Activated CD4-positive, alpha-beta T cell treated with anti-CD3 and anti-CD28 coated beads for 36 hours (primary cell): ENCODE data around the gene CCDC27. TPM values are rescaled to one million over a fixed set of nuclear protein-coding genes. Genes with fewer than 3 reads are reported as not detected.
A peak's percentile ranks its signal among the peaks of the same experiment; 100 is the strongest.
"Not testable (repeated sequence)": the region's sequence is repeated elsewhere in the genome, so short reads cannot be mapped to it uniquely, and the experiment has no call there.

Experiments used
- ATAC-seq: fragments of 200-7000 bp; cut with Tn5 transposase; one replicate; pipeline ENCODE4 v1.10.0; 2021; ENCODE audit warnings: mild to moderate bottlenecking, moderate library complexity
- CTCF ChIA-PET: fragments of 350-600 bp; sonication (Branson Sonifier 250); formaldehyde crosslinking; loops from one replicate; lab custom pipeline; 2021; ENCODE audit warnings: antibody characterized with exemption; lab: Charles Lee
- POLR2A ChIA-PET: fragments of 350-600 bp; sonication (Branson Sonifier 250); formaldehyde crosslinking; loops from one replicate; lab custom pipeline; 2021; ENCODE audit warnings: antibody characterized with exemption, inconsistent platforms; lab: Charles Lee
- DNase-seq: peaks from one replicate; pipeline ENCODE4 v3.0.0-alpha.2; 2020
- H3K27ac Mint-ChIP-seq: one replicate; pipeline ENCODE4 v1.8.0; 2021; ENCODE audit warnings: mixed read lengths
- H3K27me3 Mint-ChIP-seq: one replicate; pipeline ENCODE4 v1.8.0; 2021; ENCODE audit warnings: mixed read lengths
- H3K36me3 Mint-ChIP-seq: one replicate; pipeline ENCODE4 v1.8.0; 2021; ENCODE audit warnings: low read depth, mixed read lengths
- H3K4me1 Mint-ChIP-seq: one replicate; pipeline ENCODE4 v1.8.0; 2021; ENCODE audit warnings: mixed read lengths
- H3K4me3 Mint-ChIP-seq: one replicate; pipeline ENCODE4 v1.8.0; 2021; ENCODE audit warnings: mild to moderate bottlenecking, moderate library complexity, mixed read lengths
- H3K9me3 Mint-ChIP-seq: one replicate; pipeline ENCODE4 v1.8.0; 2021; ENCODE audit warnings: low read depth, mixed read lengths
- intact Hi-C, 2 experiments: fragments of 100-400 bp; cut with DNase I in 1 of 2; cut with micrococcal nuclease in 1 of 2; formaldehyde crosslinking; loops; one replicate each; pipeline versions ENCODE4 v1.14.2 to v1.15.1; 2022 to 2024; cut with DNase I, micrococcal nuclease
- total RNA-seq, 2 experiments: library from RNA; stranded (reverse); gene quantifications; one replicate each; pipeline ENCODE4 v1.2.3, GENCODE V29; 2021

The CCDC27 gene
- total RNA-seq, 2 experiments from 2014 or later: not detected

DNA sequence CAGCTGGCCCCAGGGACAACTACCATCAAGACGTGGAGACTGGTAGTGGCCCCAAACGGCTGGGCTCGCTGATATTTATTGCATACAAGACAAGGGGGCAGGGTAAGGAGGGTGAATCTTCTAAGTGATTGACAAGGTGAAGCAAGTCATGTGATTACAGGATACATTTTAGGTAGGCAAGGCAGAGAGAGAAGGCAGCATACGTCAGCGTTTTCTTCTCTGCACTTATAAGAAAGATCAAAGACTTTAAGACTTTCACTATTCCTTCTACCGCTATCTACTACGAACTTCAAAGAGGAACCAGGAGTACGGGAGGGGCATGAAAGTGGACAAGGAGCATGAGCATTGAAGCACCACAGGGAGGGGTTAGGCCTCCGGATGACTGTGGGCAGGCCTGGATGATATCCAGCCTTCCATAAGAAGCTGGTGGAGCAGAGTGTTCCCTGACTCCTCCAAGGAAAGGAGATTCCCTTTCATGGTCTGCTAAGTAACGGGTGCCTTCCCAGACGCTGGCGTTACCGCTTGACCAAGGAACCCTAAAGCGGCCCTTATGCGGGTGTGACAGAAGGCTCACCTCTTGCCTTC, 3.8 kb upstream of the CCDC27 start:
- H3K27ac Mint-ChIP-seq, POLR2A ChIA-PET, intact Hi-C loops, H3K9me3 Mint-ChIP-seq, DNase-seq, ATAC-seq, H3K36me3 Mint-ChIP-seq, H3K27me3 Mint-ChIP-seq: not testable (repeated sequence)
- CTCF ChIA-PET: interaction anchor here (0.8 to 1.2 kb wide), 2 partner anchors 39 to 53 kb away, joined by 3 to 4 read pairs; no protein-coding TSS in a partner anchor
- H3K4me1 Mint-ChIP-seq: peaks cover 32% of the 10 kb centered on the region
- peak overlapping the region; percentile 77 for H3K4me3 Mint-ChIP-seq

DNA sequence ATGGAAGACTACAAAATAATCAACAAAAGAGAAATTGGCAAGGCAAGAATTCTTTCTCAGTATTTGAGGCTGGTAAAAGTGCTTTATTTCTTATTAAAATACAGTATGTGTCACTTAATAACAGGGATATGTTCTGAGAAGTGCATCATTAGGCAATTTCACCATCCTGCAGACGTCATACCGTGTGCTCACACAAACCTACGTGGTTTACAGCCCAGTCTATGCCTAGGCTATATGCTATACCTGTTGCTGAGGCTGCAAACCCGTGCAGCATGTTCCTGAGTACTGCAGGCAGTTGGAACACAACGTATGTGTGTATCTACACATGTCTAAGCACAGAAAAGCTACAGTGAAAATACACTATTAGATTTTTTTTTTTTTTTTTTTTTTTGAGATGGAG, 2.7 kb upstream of the CCDC27 start:
- no peak for ATAC-seq
- H3K36me3 Mint-ChIP-seq: no peaks in the 10 kb centered on the region
- ChIA-PET POLR2A (no interaction called here), CTCF (interaction anchor here (1.2 kb wide), 1 partner anchor 38 kb away, joined by 4 read pairs; no protein-coding TSS in a partner anchor)
- no peaks in the 10 kb centered on the region for H3K9me3 Mint-ChIP-seq
- no peak for DNase-seq
- H3K27me3 Mint-ChIP-seq: no peaks in the 10 kb centered on the region
- intact Hi-C loops: no loop called here
- peaks cover 28% of the 10 kb centered on the region for H3K4me1 Mint-ChIP-seq
- no peak overlapping the region for H3K27ac Mint-ChIP-seq
- H3K4me3 Mint-ChIP-seq: no peak overlapping the region

DNA sequence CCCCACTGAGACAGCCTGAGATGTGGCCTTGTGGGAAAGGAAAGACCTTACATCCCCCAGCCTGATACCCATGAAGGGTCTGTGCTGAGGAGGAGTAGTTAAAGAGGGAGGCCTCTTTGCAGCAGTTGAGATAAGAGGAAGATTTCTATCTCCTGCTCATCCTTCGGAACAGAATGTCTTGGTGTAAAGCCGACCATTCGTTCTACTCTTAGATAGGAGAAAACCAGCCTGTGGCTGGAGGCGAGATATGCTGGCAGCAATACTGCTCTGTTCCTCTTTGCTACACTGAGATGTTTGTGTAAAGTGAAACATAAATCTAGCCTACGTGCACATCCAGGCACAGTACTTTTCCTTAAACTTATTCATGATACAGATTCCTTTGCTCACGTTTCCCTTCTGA, 1.5 kb upstream of the CCDC27 start:
- H3K27me3 Mint-ChIP-seq: no peaks in the 10 kb centered on the region
- ChIA-PET POLR2A (no interaction called here), CTCF (no interaction called here)
- ATAC-seq: no peak
- H3K36me3 Mint-ChIP-seq: no peaks in the 10 kb centered on the region
- H3K4me1 Mint-ChIP-seq: peaks cover 16% of the 10 kb centered on the region
- H3K27ac Mint-ChIP-seq: no peak overlapping the region
- no peaks in the 10 kb centered on the region for H3K9me3 Mint-ChIP-seq
- no peak overlapping the region for H3K4me3 Mint-ChIP-seq
- DNase-seq: no peak
- intact Hi-C loops: no loop called here

DNA sequence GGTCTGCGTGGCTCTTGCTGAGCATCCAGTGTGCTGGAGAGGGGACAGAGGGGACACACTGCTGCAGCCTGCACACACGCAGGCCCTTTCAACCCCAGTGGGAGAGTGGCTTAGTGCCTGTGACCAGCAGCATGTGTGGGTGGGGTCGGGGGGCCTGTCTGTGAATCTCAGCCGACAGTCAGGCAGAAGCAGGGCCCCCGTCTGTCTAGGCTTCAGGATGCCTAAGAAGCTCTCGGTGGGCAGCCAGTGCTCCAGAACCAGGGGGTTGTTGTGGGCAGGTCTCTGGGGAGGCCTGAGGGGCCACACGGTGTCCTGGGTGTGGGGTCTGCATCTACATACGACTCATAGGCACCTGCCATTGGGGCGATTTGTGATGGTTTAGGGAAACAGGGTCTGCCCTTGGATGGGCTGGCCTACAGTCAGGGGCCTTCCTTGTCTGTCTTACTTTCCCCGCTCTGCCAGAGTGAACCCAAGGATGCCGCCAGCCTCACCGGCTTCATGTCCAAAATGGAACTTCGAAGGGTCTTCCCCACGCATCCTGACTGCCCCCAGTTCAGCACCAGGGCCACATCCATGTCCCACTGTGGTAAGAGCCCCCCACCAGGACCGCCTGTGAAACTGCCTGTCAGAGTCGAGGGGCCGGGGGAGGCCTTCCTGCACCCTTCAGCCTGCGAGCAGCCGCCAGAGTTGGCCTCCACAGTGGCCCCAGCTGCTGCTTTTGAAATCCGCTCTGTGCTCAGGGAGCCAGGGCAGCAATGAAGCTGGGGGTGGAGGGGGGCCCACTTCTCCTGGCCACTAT, 1.6 kb downstream of the CCDC27 start:
- CTCF ChIA-PET: no interaction called here
- DNase-seq: no peak
- intact Hi-C loops: no loop called here
- ATAC-seq: no peak
- no peaks in the 10 kb centered on the region for H3K4me1 Mint-ChIP-seq
- no peaks in the 10 kb centered on the region for H3K36me3 Mint-ChIP-seq
- H3K27me3 Mint-ChIP-seq: no peaks in the 10 kb centered on the region
- no peaks in the 10 kb centered on the region for H3K9me3 Mint-ChIP-seq
- H3K4me3 Mint-ChIP-seq: no peak overlapping the region
- no peak overlapping the region for H3K27ac Mint-ChIP-seq
- POLR2A ChIA-PET: no interaction called here

DNA sequence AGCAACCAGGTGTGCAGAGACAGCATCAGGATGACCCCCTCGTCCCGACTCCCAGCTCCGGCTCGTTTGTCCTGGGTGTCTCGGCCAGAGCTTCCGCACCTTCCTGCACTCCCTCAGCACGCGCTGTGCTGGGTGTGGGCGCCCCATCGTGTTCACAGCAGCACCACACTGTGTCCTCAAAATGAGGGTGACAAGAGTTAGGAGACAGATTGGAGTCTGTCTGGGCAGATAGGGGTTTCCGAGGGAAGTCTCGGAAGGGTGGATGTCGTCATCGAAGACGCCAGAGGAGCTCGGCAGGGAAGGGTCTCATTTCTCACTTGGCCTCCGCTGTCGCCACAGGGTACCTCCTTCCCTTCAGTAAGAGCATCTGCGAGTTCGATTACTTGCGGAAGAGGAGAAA, 4.1 kb downstream of the CCDC27 start:
- Mint-ChIP-seq H3K36me3 (no peaks in the 10 kb centered on the region), H3K9me3 (no peaks in the 10 kb centered on the region), H3K27ac (no peak overlapping the region), H3K27me3 (peaks cover 11% of the 10 kb centered on the region), H3K4me3 (no peak overlapping the region), H3K4me1 (no peaks in the 10 kb centered on the region)
- intact Hi-C loops: no loop called here
- ChIA-PET CTCF (no interaction called here), POLR2A (no interaction called here)
- ATAC-seq (no peak), DNase-seq (no peak)

DNA sequence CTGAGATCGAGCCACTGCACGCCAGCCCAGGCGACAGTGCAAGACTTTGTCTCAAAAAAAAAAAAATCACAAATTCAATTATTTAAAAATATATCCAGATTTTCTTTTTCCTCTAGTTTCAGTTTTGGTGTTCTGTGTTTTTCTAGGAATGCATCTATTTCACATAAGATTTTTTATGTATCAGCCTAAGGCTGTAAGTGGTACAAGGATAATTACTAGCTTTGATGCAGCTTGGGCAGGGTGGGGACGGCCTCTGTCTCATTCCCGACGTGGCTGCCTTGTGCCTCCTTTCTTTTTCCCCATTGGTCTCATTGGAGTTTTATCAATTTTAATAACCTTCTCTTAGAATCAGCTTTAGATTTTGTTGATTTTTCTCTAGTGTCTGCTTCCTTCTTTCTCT, 6.9 kb downstream of the CCDC27 start:
- no peak for ATAC-seq
- ChIA-PET CTCF (interaction anchor here (0.6 to 1.3 kb wide), 2 partner anchors 23 to 133 kb away, joined by 3 to 4 read pairs; no protein-coding TSS in a partner anchor), POLR2A (no interaction called here)
- H3K36me3 Mint-ChIP-seq: no peaks in the 10 kb centered on the region
- no peaks in the 10 kb centered on the region for H3K9me3 Mint-ChIP-seq
- DNase-seq: no peak
- no peak overlapping the region for H3K27ac Mint-ChIP-seq
- no peak overlapping the region for H3K4me3 Mint-ChIP-seq
- no peaks in the 10 kb centered on the region for H3K4me1 Mint-ChIP-seq
- intact Hi-C loops: no loop called here
- H3K27me3 Mint-ChIP-seq: peaks cover 12% of the 10 kb centered on the region

DNA sequence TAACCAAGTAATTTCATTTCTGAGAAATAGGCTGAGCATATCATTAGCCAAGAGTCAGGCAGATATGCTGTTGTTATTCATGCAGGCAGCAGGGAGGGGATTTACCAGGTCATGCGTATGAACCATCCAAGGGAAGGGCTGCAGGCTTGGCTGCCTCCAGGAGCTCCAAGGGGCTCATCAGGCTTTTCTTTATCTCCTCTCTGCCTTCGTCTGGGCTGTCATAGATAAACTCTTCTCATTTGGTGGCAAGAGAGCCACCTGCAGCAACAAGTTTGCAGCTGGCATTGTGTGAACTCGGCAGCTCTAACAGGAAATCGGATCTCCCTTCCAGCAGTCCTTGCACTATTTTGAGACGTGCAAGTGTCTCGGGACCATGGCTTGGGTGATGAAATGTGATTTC, 7.5 kb downstream of the CCDC27 start:
- Mint-ChIP-seq H3K27me3 (peaks cover 14% of the 10 kb centered on the region), H3K9me3 (no peaks in the 10 kb centered on the region), H3K27ac (no peak overlapping the region), H3K4me1 (no peaks in the 10 kb centered on the region), H3K36me3 (no peaks in the 10 kb centered on the region), H3K4me3 (no peak overlapping the region)
- intact Hi-C loops: no loop called here
- ChIA-PET POLR2A (no interaction called here), CTCF (interaction anchor here (0.6 to 1.3 kb wide), 2 partner anchors 24 to 133 kb away, joined by 3 to 4 read pairs; no protein-coding TSS in a partner anchor)
- no peak for ATAC-seq
- no peak for DNase-seq

DNA sequence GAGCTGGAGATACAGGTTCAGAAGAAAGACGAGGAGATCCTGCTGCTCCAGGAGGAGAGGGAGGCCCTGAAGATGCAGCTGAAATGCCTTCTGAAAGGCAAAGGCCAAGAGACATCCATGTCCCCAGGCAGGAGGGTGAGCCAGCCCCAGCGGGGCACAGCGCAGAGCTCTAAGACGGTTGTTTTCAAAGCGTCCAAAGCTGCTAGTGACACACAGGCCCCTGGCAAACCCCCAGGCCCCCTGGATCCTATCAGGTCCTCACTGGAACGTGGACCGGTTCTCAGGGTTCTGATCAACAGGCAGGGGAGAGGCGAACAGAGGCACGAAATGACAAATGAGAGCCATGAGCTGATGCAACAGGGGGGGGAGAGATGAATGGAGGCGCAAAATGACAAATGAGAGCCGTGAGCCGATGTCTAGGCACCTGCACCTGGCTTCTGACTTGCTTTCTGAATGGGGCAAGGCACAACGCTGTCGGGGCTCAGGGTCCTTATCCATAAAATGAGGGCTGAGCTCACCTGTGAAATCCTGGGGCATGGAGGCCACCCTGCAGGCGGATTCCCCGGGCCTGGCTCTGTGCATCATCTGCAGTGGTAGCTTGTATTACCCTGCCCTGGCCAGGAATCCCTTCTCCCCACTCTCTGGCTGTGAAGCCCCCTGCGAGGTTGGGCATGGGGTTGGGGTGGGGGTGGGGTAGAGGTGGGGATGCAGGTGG, 9.2 kb downstream of the CCDC27 start:
- Mint-ChIP-seq H3K36me3 (no peaks in the 10 kb centered on the region), H3K27ac (no peak overlapping the region), H3K4me1 (no peaks in the 10 kb centered on the region), H3K27me3 (peaks cover 14% of the 10 kb centered on the region), H3K9me3 (no peaks in the 10 kb centered on the region), H3K4me3 (no peak overlapping the region)
- intact Hi-C loops: no loop called here
- POLR2A ChIA-PET: no interaction called here
- ATAC-seq: no peak
- CTCF ChIA-PET: no interaction called here
- no peak for DNase-seq

DNA sequence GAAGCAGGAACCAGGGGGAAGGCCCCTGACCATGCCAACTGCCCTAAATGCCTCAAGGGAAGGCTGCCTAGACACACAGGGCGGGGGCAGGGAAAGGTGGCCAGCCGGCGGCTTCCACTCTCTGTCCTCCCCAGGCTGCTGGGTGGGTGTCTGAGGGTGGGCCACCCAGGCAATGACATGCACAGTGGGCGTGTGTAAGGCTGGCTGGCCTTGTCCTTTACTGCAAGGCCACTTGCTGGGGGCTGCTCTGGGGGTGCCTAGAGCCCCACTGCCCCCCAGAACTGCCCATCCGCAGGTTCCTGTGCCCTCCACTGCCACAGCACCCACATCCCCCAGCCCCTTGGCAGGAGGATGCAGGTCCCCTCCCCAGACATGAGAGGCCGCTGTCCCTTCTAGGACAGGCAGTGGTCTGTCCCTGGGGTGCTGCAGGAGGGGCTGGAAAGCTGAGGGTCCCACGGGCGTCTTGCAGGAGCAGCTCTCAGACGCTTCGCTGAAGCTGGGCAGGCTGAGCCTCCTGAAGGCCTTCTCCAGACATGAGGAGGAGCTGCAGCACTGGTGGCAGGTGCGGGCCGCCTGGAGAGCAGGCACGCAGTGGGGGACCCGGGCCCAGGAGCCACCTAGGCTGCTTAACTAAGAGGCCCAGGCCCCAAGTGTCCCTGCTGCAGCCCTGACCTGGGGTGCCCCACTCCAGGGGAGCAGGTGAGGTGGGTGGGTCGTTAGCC, 10.1 kb downstream of the CCDC27 start:
- intact Hi-C loops: no loop called here
- CTCF ChIA-PET: no interaction called here
- Mint-ChIP-seq H3K4me3 (no peak overlapping the region), H3K27me3 (peaks cover 14% of the 10 kb centered on the region), H3K4me1 (no peaks in the 10 kb centered on the region), H3K9me3 (no peaks in the 10 kb centered on the region), H3K27ac (no peak overlapping the region), H3K36me3 (no peaks in the 10 kb centered on the region)
- POLR2A ChIA-PET: no interaction called here
- no peak for DNase-seq
- ATAC-seq: no peak

DNA sequence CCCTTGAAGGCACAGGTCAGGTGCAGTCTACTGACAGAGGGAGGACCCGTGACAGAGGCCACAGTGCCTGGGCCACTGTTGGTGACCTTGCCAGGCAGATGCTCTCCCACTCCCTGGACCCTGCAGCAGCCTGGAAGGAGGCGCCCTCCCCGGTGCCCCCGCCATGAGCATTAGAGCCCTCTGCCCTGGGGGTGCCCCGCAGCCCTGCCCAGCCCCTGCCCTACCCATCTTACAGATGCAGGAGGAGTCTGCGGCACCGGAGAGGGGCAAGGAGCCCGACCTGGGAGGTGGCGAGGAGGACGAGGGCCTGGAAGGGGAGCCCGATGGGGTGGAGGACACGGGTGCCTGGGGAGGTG, 10.6 kb downstream of the CCDC27 start:
- no peaks in the 10 kb centered on the region for H3K9me3 Mint-ChIP-seq
- peaks cover 14% of the 10 kb centered on the region for H3K27me3 Mint-ChIP-seq
- ChIA-PET POLR2A (no interaction called here), CTCF (no interaction called here)
- intact Hi-C loops: no loop called here
- ATAC-seq (no peak), DNase-seq (no peak)
- H3K4me1 Mint-ChIP-seq: no peaks in the 10 kb centered on the region
- H3K27ac Mint-ChIP-seq: no peak overlapping the region
- H3K36me3 Mint-ChIP-seq: no peaks in the 10 kb centered on the region
- no peak overlapping the region for H3K4me3 Mint-ChIP-seq

DNA sequence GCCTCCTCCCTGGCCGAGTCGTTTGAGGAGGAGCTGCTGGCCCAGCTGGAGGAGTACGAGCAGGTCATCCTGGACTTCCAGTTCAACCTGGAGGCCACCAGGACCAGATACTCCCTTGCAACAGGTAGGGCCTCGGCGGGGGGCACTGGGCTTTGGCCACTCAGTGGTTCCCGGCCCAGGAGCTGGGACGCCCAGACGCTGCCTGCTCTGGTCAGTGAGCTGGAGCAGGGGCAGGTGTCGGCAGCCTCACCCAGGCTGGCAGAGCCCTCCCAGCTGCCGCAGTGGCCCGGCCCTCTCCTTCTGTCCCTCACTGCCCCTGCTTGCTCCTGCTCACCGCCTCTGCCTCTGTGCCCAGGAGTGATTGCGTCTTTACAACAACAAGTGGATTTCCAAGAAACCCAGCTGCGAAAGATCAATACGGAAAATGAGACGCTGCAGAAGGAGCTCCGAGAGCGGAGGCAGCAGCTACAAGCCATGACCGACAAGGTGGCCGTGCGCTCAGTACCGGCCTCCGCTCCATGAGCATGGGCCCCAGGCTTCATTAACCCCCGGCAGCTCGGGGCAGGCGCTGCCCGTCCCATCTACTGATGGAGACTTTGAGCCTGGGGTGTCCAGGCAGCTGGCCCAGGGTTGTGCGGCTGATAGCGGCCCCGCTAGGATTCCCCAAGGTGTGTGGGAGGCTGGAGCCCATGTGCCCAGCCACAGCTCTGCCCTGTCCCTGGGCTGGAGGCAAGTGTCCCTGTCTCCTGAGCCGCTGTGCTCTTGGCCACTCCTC, 11.3 kb downstream of the CCDC27 start:
- POLR2A ChIA-PET: no interaction called here
- CTCF ChIA-PET: no interaction called here
- no peaks in the 10 kb centered on the region for H3K9me3 Mint-ChIP-seq
- no peak overlapping the region for H3K4me3 Mint-ChIP-seq
- no peaks in the 10 kb centered on the region for H3K36me3 Mint-ChIP-seq
- peaks cover 14% of the 10 kb centered on the region for H3K27me3 Mint-ChIP-seq
- ATAC-seq (no peak), DNase-seq (no peak)
- intact Hi-C loops: no loop called here
- H3K4me1 Mint-ChIP-seq: no peaks in the 10 kb centered on the region
- H3K27ac Mint-ChIP-seq: no peak overlapping the region
